Posterior vena cava (tissue), 2 donors: Measurements from ENCODE around the gene SPDEF. TPM values are rescaled to one million over a fixed set of nuclear protein-coding genes. Genes with fewer than 3 reads are reported as not detected.

ENCODE experiments used
- DNase-seq: peaks from one replicate; pipeline ENCODE4 v3.0.0-alpha.2; 2020; ENCODE audit warnings: low spot score
- intact Hi-C, 2 donors: fragments of 100-400 bp; cut with DNase I; formaldehyde crosslinking; loops; one replicate each; pipeline versions ENCODE4 v1.14.1 to v1.14.2; 2022 to 2023
- total RNA-seq, 2 donors: library from RNA; stranded (reverse); fragmentation: NEBNext Ultra II Directional; extraction: Animal tissue kit (Norgen Biotek cat#: 25700); gene quantifications; one replicate each; pipeline ENCODE4 v1.2.1, GENCODE V29; 2021
- donor health status: DM: yes; HTN: yes; CAD: no.
- donor health status: DM: yes; HTN: yes; CAD: no.

SPDEF gene
- total RNA-seq, 2 donors from 2014 or later: not detected

GRCh38 chr6:34552620-34553019, 3.5 kb downstream of the SPDEF start:
- DNase-seq: no peak
- intact Hi-C loops: no loop called here

- DNase-seq: no peak
- intact Hi-C loops: no loop called here
Observed at GRCh38 chr6:34551720-34552119, 4.4 kb downstream of the SPDEF start.

- intact Hi-C loops: no loop called here
Observed at GRCh38 chr6:34549804-34550202, 6.3 kb downstream of the SPDEF start.

GRCh38 chr6:34549026-34549803, 6.9 kb downstream of the SPDEF start:
- intact Hi-C loops: no loop called here
- no peak for DNase-seq

More at GRCh38 chr6:34549804-34550202, 6.3 kb downstream of the SPDEF start:
- DNase-seq: no peak

GRCh38 chr6:34547701-34548644, 8.2 kb downstream of the SPDEF start:
- intact Hi-C loops: no loop called here
- DNase-seq: no peak

GRCh38 chr6:34546551-34547321, 9.4 kb downstream of the SPDEF start:
- no peak for DNase-seq
- intact Hi-C loops: no loop called here

- no peak for DNase-seq
- intact Hi-C loops: loop anchor here in 1 of 2 donors (1.0 kb wide), 1 partner anchor 46 kb away; no protein-coding TSS in a partner anchor
Observed at GRCh38 chr6:34544776-34545471, 11.2 kb downstream of the SPDEF start.

GRCh38 chr6:34544052-34544604, 12.0 kb downstream of the SPDEF start:
- intact Hi-C loops: loop anchor here in 1 of 2 donors (1.0 kb wide), 1 partner anchor 45 kb away; no protein-coding TSS in a partner anchor
- no peak for DNase-seq

- intact Hi-C loops: no loop called here
- DNase-seq: no peak
Observed at GRCh38 chr6:34543421-34543820, 12.7 kb downstream of the SPDEF start.

GRCh38 chr6:34540841-34541240, 15.3 kb downstream of the SPDEF start:
- no peak for DNase-seq
- intact Hi-C loops: no loop called here

GRCh38 chr6:34540222-34540621, 15.9 kb downstream of the SPDEF start:
- intact Hi-C loops: no loop called here

GRCh38 chr6:34539181-34539580, 16.9 kb downstream of the SPDEF start:
- intact Hi-C loops: no loop called here
- no peak for DNase-seq

More at GRCh38 chr6:34540222-34540621, 15.9 kb downstream of the SPDEF start:
- no peak for DNase-seq

GRCh38 chr6:34538581-34538980, 17.5 kb downstream of the SPDEF start:
- intact Hi-C loops: no loop called here
- no peak for DNase-seq

GRCh38 chr6:34537922-34538550, 18.1 kb downstream of the SPDEF start:
- intact Hi-C loops: no loop called here
- no peak for DNase-seq

GRCh38 chr6:34536959-34537848, 18.9 kb downstream of the SPDEF start:
- no peak for DNase-seq
- intact Hi-C loops: no loop called here

GRCh38 chr6:34536251-34536958, 19.7 kb downstream of the SPDEF start:
- intact Hi-C loops: no loop called here
- no peak for DNase-seq
